ENCODE data around the gene FGFR3. TPM values are rescaled to one million over a fixed set of nuclear protein-coding genes. Genes with fewer than 3 reads are reported as not detected.

FGFR3 gene
- total RNA-seq, 1 experiment from 2014 or later, result 8.2 TPM

GRCh38 chr4:1776521-1777161, 16.5 kb upstream of the FGFR3 start:
- no TSS peak for BruUV-seq (replicated peaks)
- peaks cover 3% of the 10 kb centered on the region for H3K4me1 ChIP-seq (ENCODE audit: control insufficient read depth, insufficient read depth, low read length)
- CTCF ChIA-PET, result no interaction called here
- no peak overlapping the region for H3K27ac ChIP-seq (ENCODE audit: low read length)
- intact Hi-C loops (cut with micrococcal nuclease; ENCODE audit: unreplicated experiment) (no loop called here), in situ Hi-C loops (cut with HindIII; ENCODE audit: low pct_unique_long_range_greater_than_20kb, low sequenced_read_pairs) (no loop called here)
- POLR2A ChIA-PET, result no interaction called here
- H3K4me3 ChIP-seq (ENCODE audit: low read depth in 2 of 2, low read length in 2 of 2), result no peak overlapping the region
- no peaks in the 10 kb centered on the region for H3K36me3 ChIP-seq (ENCODE audit: control insufficient read depth, insufficient read depth, low read length)
- H3K9me3 ChIP-seq (ENCODE audit: control insufficient read depth, insufficient read depth, low read depth, low read length), result no peaks in the 10 kb centered on the region
- H3K27me3 ChIP-seq (ENCODE audit: control insufficient read depth, insufficient read depth, low read length), result no peaks in the 10 kb centered on the region
- TF ChIP-seq REST (IDR thresholded peaks at IDR 0.05; ENCODE audit: insufficient read depth in 1 of 2, low read depth in 2 of 2, low read length in 1 of 2), result no peak
- ATAC-seq (no peak), DNase-seq (ENCODE audit: low read depth, low spot score) (no peak)

- Histone ChIP-seq H3K27me3 (ENCODE audit: control insufficient read depth, insufficient read depth, low read length) (no peaks in the 10 kb centered on the region), H3K36me3 (ENCODE audit: control insufficient read depth, insufficient read depth, low read length) (no peaks in the 10 kb centered on the region), H3K4me3 (ENCODE audit: low read depth in 2 of 2, low read length in 2 of 2) (no peak overlapping the region), H3K27ac (ENCODE audit: low read length) (no peak overlapping the region), H3K4me1 (ENCODE audit: control insufficient read depth, insufficient read depth, low read length) (peaks cover 3% of the 10 kb centered on the region), H3K9me3 (ENCODE audit: control insufficient read depth, insufficient read depth, low read depth, low read length) (no peaks in the 10 kb centered on the region)
- ChIA-PET POLR2A (interaction anchor here (0.8 kb wide), 1 partner anchor 10 kb away, joined by 4 read pairs; no protein-coding TSS in a partner anchor), CTCF (interaction anchor here (0.6 kb wide), 1 partner anchor 10 kb away, joined by 6 read pairs; no protein-coding TSS in a partner anchor)
- TF ChIP-seq POLR2AphosphoS5 (IDR thresholded peaks at IDR 0.05; ENCODE audit: low read depth, low read length) (no peak), SIN3A (IDR thresholded peaks at IDR 0.05; ENCODE audit: borderline replicate concordance, insufficient read depth, low read depth, low read length) (no peak), CTCF (IDR thresholded peaks at IDR 0.05) (no peak), REST (IDR thresholded peaks at IDR 0.05; ENCODE audit: insufficient read depth in 1 of 2, low read depth in 2 of 2, low read length in 1 of 2) (no peak), TCF7L2 (IDR thresholded peaks at IDR 0.05; ENCODE audit: low read depth, low read length) (no peak)
- DNase-seq (ENCODE audit: low read depth, low spot score), result no peak
- no TSS peak for BruUV-seq (replicated peaks)
- in situ Hi-C loops (cut with HindIII; ENCODE audit: low pct_unique_long_range_greater_than_20kb, low sequenced_read_pairs) (no loop called here), intact Hi-C loops (cut with micrococcal nuclease; ENCODE audit: unreplicated experiment) (no loop called here)
- no peak for ATAC-seq
Measured at GRCh38 chr4:1777822-1778641, 15.1 kb upstream of the FGFR3 start.
